ENCODE results near the gene SELENON.

Gene SELENON

GRCh38 chr1:25799935-25800702, at the start of gene SELENON:
TSS of gene SELENON (plus strand) at chr1:25800193. CDS start at chr1:25800231, 38 bp downstream.
- no peak for TF ChIP-seq CTCF (IDR thresholded peaks at IDR 0.05; ENCODE audit: borderline replicate concordance, insufficient read depth, low read depth, low read length)

GRCh38 chr1:25750923-25751605, 48.9 kb upstream of the SELENON start:
- no peak for TF ChIP-seq CTCF (IDR thresholded peaks at IDR 0.05; ENCODE audit: borderline replicate concordance, insufficient read depth, low read depth, low read length)
- no peak overlapping the region for H3K4me3 ChIP-seq (ENCODE audit: low read depth, low read length)

More at GRCh38 chr1:25799935-25800702, at the start of gene SELENON:
- H3K4me3 ChIP-seq (ENCODE audit: low read depth, low read length): peak within 1 kb of the TSS; percentile 23

- TF ChIP-seq CTCF (IDR thresholded peaks at IDR 0.05; ENCODE audit: borderline replicate concordance, insufficient read depth, low read depth, low read length): no peak
- H3K4me3 ChIP-seq (ENCODE audit: low read depth, low read length): no peak overlapping the region
Observed at GRCh38 chr1:25754470-25755181, 45.4 kb upstream of the SELENON start.

GRCh38 chr1:25755475-25756125, 44.4 kb upstream of the SELENON start:
- no peak overlapping the region for H3K4me3 ChIP-seq (ENCODE audit: low read depth, low read length)
- no peak for TF ChIP-seq CTCF (IDR thresholded peaks at IDR 0.05; ENCODE audit: borderline replicate concordance, insufficient read depth, low read depth, low read length)

- TF ChIP-seq CTCF (IDR thresholded peaks at IDR 0.05; ENCODE audit: borderline replicate concordance, insufficient read depth, low read depth, low read length): no peak
- no peak overlapping the region for H3K4me3 ChIP-seq (ENCODE audit: low read depth, low read length)
Observed at GRCh38 chr1:25756215-25756614, 43.8 kb upstream of the SELENON start.

GRCh38 chr1:25757151-25757845, 42.7 kb upstream of the SELENON start:
- TF ChIP-seq CTCF (IDR thresholded peaks at IDR 0.05; ENCODE audit: borderline replicate concordance, insufficient read depth, low read depth, low read length): no peak
- H3K4me3 ChIP-seq (ENCODE audit: low read depth, low read length): no peak overlapping the region
